ENCODE measurements around the gene RIN3.
"Not testable (repeated sequence)": the region's sequence is repeated elsewhere in the genome, so short reads cannot be mapped to it uniquely, and the experiment has no call there.

The RIN3 gene

DNA sequence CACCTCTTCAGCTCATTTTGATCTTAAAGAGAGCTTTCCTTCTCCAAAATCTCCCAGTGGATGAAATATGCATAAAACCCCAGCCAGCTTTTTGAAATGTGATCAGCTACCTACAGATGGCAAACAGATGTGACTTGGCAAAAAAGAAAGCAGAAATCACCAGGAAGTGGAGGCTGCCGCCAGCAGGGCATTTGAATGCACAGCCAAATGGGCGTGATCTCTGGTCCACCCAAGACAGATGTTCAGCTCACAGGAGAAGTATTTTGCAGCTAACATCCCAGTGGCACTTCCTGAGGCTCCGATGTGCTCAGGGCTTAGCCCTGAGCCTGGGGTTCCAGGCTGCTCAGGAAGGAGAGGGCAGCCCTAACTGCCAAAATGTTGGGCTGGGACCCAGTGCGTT lies 156.6 kb downstream of the RIN3 start:
- DNase-seq (ENCODE audit: low read depth, low spot score): no peak

DNA sequence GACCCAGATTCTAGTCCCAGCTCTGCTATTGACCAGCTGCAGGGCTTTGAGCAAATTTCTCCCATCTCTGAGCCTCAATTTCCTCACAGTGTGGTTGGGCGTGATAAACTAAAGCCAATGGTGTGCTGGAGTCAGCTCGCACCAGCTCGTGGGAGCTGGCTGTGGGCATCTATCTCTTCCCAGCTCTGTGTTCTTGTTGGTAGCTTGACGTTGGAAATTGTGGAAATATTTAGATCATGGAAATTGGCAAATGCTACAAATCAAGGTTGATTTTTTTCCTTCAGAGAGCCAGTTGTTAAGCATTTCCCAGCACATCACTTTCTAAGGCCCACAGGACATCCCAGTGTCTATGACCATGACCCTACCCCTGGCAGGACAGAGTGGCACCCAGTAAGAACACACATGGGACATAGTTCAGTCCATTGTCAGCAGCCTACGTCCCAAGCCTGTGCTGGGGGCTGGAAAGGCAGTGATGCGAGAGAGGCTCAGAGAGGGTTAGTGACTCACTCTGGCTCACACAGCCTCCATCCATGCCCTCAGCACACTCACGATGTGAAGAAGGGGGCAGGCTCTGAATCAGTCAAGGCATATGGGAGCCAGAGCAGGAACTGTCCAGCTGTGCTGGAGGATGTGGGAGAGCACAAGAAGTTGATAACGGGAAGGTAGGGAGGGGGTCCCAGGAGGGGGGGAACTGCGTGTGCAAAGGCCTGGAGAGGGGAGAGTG lies 157.2 kb downstream of the RIN3 start:
- no peak for DNase-seq (ENCODE audit: low read depth, low spot score)

- DNase-seq (ENCODE audit: low read depth, low spot score): no peak
Measured at GRCh38 chr14:92673601-92674150, 160.1 kb downstream of the RIN3 start.

DNA sequence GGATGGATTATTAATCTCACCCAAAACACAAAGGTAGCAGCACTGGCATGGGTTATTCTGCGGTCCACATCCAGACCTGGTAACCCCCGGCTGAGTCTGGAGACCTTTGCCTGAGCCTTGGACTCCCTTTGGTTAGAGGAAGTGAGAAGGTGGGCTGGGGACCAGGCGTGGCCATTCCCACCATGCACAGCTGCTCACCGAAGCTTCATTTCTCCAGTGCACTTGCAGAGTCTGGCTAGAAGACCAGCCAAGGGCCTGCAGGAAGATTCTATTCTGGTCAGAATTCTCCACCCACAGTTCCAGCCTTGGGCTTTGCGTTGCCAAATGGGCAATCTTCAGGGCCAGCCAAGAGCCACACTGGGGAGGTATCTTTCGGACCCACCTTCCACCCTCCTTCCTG lies 161.8 kb downstream of the RIN3 start:
- no peak for DNase-seq (ENCODE audit: low read depth, low spot score)

DNA sequence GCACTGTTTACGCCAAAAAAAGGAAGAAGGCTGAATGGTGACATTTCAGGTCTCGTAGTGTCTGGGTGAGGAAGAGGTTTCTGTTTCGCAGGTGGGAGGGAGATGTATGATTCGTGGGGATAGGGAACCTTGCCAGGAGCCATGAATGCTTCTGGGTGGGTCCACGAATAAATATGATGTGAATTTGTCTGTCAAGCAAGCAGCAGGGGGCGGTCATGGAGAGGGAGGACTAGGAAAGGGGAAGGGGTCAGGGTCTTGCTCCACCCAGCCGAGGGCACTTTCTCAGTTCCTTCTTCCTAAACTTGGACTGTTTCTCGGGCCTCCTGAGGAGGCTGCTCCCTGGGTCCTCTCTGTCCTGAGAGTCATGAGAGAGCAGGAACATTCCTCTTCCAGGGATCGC lies 162.4 kb downstream of the RIN3 start:
- no peak for DNase-seq (ENCODE audit: low read depth, low spot score)

DNA sequence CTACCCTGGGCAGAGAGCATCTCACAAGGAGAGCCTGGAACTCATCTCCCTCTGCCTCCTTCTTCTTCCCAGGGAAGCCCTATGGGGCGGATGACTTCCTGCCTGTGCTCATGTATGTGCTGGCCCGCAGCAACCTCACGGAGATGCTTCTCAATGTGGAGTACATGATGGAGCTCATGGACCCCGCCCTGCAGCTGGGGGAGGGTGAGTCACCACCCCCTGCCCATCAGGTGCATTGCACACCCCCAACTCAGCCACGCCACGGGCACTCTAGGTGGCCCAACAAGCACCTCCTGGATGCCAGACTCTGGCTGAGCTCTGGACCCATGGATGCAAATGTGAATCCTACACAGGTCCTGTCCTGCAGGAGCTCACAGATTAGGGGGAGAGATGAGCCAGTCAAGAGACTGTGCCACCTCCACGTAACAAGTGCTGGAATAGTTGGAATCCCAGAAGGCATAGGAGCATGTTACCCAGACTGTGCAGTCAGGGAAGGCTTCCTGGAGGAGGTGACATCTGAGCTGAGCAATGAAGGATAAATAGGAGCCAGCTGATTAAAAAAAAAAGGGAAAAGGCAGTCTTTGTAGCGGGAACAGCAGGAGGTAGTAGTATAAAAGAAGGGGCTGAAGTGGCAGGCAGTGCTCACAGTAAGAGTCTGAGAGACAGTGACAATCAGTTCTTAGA lies 163.0 kb downstream of the RIN3 start:
- DNase-seq (ENCODE audit: low read depth, low spot score): no peak

- DNase-seq (ENCODE audit: low read depth, low spot score): no peak
Measured at GRCh38 chr14:92677087-92677668, 163.6 kb downstream of the RIN3 start.

- no peak for DNase-seq (ENCODE audit: low read depth, low spot score)
Measured at GRCh38 chr14:92677955-92678354, 164.4 kb downstream of the RIN3 start.

DNA sequence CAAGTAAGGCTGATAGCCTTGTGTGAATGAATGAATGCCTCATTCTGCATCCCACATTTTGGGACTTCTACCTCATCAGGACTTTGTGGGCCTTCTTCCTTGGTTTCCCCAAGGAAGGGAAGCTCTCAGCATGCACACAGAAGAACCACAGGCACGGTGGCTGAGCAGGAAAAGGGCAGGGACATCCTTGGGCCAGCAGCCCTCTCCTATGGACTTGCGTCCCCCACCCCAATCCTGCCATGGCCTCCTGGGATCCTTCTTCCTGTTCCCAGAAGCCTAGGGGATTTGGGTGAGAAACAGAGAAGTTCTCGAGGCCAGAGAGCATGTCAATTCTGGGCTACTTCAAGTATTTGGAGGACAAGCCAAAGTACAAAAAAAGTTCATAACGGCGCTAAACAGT lies 165.2 kb downstream of the RIN3 start:
- no peak for DNase-seq (ENCODE audit: low read depth, low spot score)

DNA sequence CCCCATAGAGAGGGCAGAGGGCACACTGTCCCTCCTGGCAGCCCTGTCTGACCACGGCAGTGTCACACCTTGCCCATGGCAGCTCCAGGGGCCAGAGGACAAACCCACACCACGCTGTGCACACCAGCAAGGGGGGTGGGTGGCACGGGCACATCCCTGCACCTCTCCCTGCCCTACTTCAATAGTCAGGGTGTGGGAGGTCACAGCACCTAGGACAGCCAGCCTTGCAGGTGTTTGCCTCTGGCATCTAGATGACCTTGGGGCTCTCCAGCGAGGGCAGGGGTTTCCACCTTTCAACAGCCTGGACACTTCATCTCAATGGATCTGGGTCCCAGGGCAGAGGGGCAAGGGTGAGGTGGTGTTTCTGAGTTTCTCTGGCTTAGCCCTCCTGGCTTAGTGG lies 165.7 kb downstream of the RIN3 start:
- DNase-seq (ENCODE audit: low read depth, low spot score): no peak

DNA sequence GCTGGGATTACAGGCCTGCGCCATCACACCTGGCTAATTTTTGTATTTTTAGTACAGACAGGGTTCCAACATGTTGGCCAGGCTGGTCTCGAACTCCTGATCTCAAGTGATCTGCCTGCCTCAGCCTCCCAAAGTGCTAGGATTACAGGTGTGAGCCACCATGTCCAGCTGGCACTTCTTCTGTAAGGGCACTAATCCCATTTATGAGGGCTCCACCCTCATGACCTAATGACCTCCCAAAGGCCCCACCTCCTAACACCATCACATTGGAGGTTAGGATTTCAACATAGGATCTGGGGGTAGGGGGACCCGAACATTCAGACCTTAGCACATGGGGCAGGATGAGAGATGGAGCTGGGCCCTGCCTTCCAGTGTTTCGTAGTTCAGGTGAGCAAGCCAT lies 166.7 kb downstream of the RIN3 start:
- not testable (repeated sequence) for DNase-seq (ENCODE audit: low read depth, low spot score)

DNA sequence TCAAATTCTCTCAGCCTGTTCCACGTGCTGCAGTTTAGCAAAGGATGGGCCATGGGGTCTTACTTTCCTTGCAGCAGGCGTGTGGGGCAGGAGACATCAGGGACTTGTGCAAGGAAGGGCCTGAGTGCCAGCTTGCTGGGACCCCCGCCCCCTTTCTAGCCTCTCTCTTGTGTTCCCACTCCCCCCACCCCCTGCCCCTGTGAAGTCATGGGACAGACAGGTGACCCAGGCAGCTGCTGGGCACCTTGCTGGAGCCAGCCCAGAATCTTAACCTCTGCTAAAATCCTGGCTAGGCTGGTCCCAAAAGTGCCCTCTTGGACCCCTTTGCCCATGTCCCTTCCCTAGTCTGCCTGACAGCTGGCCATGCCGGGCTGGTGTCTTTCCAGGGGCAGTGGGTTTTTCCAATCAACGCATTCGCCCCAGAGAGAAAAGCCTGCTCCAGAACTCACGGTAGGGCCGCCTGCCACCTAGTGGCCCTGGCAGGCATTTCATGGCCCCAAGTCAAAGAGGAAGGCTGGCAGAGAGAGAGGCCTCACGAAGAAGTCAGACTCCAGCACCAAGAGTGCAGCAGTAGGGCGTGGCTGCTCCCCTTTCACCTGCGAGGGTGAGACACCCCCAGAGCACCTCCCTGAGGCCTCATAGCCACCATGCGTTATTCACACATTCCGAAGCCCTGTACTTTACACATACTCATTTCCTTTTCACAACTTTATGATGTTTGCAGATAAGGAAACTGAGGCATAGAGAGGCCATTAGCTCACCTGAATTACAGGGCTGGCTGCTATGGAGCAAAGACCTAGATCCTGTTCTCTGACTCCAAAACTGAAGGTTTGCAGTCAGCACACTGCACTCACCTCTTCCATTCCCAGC lies 167.4 kb downstream of the RIN3 start:
- peak; percentile 90 for DNase-seq (ENCODE audit: low read depth, low spot score)

DNA sequence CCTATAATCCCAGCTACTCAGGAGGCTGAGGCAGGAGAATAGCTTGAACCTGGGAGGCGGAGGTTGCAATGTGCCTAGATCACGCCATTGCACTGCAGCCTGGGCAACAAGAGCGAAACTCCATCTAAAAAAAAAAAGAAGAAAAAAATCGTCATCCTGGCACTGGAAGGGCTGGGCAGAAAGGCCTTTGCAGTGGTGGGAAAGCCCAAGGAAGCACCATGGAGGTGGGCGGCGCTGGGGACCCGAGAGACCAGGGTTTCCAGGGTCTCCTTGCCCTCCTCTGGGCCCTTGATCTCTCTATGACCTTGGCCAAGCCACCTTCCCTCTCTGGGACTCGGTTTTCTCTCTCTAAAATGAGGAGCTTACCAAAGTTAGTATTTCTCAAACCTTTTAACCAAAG lies 169.5 kb downstream of the RIN3 start:
- no peak for DNase-seq (ENCODE audit: low read depth, low spot score)

- no peak for DNase-seq (ENCODE audit: low read depth, low spot score)
Measured at GRCh38 chr14:92684801-92685560, 171.4 kb downstream of the RIN3 start.

DNA sequence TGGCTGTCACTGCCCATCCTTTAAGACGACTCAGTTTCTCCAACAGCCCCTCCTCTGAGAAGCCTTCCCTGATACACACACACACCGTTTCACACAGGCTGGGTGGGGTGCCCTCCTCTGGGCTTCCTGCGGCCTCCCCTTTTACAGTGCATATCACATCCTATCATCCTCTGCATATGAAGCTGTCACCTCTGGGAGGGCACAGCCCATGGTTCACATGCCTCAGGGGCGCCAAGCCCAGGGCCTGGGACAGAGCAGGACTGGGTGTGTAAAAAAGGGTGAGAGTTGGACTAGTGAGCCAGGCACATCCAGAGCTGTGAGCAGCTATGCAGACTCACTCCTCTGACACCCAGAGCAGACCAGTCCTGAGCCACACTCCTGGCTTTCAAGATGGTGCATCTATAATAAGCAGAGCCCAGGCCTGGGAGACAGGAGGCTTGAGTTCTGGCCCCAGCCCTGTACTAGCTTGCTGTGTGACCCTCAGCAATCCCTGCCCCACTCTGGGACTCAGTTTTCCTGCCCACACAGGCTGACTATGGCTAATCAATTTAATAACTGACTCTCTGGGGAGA lies 172.3 kb downstream of the RIN3 start:
- no peak for DNase-seq (ENCODE audit: low read depth, low spot score)

GRCh38 chr14:92686411-92686899 lies 172.9 kb downstream of the RIN3 start:
- no peak for DNase-seq (ENCODE audit: low read depth, low spot score)

DNA sequence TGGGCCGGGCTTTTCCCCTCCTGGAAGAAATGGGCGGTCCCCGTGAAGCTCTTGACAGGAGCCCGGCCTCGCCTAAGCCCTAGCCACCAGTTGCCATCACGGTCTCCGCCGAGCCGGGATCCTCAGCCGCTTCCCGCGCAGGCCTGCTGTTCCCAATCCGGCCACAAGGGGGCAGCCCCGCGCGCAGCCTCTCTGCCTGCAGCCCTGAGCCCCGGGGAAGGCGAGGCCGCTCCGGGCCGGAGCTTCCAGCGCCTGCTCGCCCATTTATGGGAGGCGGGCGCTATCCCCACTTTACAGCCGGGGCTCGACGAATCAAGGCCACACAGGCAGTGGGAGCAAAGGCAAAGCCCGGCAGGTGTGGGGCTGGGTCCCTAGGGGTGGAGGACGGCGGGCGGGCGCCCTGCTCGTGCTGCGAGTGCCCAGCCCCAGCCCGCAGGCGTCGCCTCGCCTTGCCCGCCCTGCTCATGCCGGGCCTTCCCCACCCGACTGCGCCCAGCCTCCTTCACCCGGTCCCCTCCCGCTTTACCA lies 173.4 kb downstream of the RIN3 start:
- peak; percentile 92 for DNase-seq (ENCODE audit: low read depth, low spot score)

DNA sequence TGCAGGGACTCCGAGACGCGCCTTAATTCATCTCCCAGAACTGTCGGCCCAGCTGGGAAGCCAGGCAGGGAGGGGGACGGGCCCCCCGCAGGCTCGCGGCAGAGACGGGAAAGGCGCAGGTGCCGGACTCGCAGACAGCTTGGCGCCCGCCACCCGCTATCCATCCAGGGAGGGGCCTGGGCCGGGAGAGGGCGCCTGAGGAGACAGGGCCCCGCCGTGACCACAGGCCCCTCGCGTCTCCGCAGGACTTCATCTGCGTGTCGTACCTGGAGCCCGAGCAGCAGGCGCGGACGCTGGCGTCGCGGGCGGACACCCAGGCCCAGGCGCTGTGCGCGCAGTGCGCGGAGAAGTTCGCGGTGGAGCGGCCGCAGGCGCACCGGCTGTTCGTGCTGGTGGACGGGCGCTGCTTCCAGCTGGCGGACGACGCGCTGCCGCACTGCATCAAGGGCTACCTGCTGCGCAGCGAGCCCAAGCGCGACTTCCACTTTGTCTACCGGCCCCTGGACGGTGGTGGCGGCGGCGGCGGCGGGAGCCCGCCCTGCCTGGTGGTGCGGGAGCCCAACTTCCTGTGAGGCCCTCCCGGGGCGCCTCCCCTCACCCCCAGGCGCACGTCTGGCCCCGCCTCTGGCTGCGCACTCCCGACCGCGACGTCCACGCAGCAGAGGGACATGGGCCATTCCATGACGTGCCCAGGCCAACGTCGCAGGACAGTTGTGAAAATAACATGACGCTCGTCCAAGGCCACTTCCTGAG lies 174.3 kb downstream of the RIN3 start:
- peak; percentile 57 for DNase-seq (ENCODE audit: low read depth, low spot score)
